Measurements from ENCODE around the gene ITGAD. TPM values are rescaled to one million over a fixed set of nuclear protein-coding genes. Genes with fewer than 3 reads are reported as not detected.

ITGAD gene
- total RNA-seq, 1 experiment from 2014 or later: not detected

GRCh38 chr16:31388535-31388934 is 4.6 kb upstream of the ITGAD start:
- H3K27me3 Mint-ChIP-seq (ENCODE audit: low read depth): no peaks in the 10 kb centered on the region; the same call in 1 of the 2 replicates
- H3K27ac Mint-ChIP-seq: no peak overlapping the region
- POLR2A ChIA-PET: no interaction called here
- DNase-seq (ENCODE audit: low spot score) (no peak), ATAC-seq (no peak)
- CTCF ChIA-PET: interaction anchor here (1.2 kb wide), 1 partner anchor 63 kb away, joined by 3 read pairs; no protein-coding TSS in a partner anchor
- peaks cover 9% of the 10 kb centered on the region for H3K9me3 Mint-ChIP-seq
- H3K4me3 Mint-ChIP-seq: no peak overlapping the region
- no peak for TF ChIP-seq ZBTB43 (CRISPR knock-in tag; IDR thresholded peaks at IDR 0.05)
- TF ChIP-seq GABPB1 (CRISPR knock-in tag; IDR thresholded peaks at IDR 0.05): no peak
- TF ChIP-seq ZSCAN18 (CRISPR knock-in tag; IDR thresholded peaks at IDR 0.05): no peak
- TF ChIP-seq ZNF281 (CRISPR knock-in tag; IDR thresholded peaks at IDR 0.05): no peak
- TF ChIP-seq ZBTB21 (CRISPR knock-in tag; IDR thresholded peaks at IDR 0.05; ENCODE audit: borderline replicate concordance): no peak
- TF ChIP-seq NR1H2 (CRISPR knock-in tag; IDR thresholded peaks at IDR 0.05): no peak
- no peak for TF ChIP-seq MAX (CRISPR knock-in tag; IDR thresholded peaks at IDR 0.05)
- TF ChIP-seq MXD4 (CRISPR knock-in tag; IDR thresholded peaks at IDR 0.05; ENCODE audit: borderline replicate concordance): no peak
- TF ChIP-seq ZNF671 (CRISPR knock-in tag; IDR thresholded peaks at IDR 0.05): no peak
- TF ChIP-seq ZNF219 (CRISPR knock-in tag; IDR thresholded peaks at IDR 0.05; ENCODE audit: borderline replicate concordance): no peak
- no peak for TF ChIP-seq ZNF396 (CRISPR knock-in tag; IDR thresholded peaks at IDR 0.05; ENCODE audit: borderline replicate concordance)
- no peak for TF ChIP-seq NFATC4 (CRISPR knock-in tag; IDR thresholded peaks at IDR 0.05)
- no peak for TF ChIP-seq AFF4 (CRISPR knock-in tag; IDR thresholded peaks at IDR 0.05; ENCODE audit: borderline replicate concordance)
- TF ChIP-seq IRF1 (CRISPR knock-in tag; IDR thresholded peaks at IDR 0.05): no peak
- no peaks in the 10 kb centered on the region for H3K36me3 Mint-ChIP-seq
- peaks cover 6% of the 10 kb centered on the region; the same call in 1 of the 2 replicates for H3K4me1 Mint-ChIP-seq

GRCh38 chr16:31390504-31391041 is 2.6 kb upstream of the ITGAD start:
- no peaks in the 10 kb centered on the region for H3K36me3 Mint-ChIP-seq
- no peak for TF ChIP-seq ZMAT4 (CRISPR knock-in tag; IDR thresholded peaks at IDR 0.05)
- TF ChIP-seq RELA (CRISPR knock-in tag; IDR thresholded peaks at IDR 0.05; ENCODE audit: borderline replicate concordance): no peak
- TF ChIP-seq ZNF138 (CRISPR knock-in tag; conservative IDR thresholded peaks at IDR 0.05): no peak
- no peak for TF ChIP-seq NFATC4 (CRISPR knock-in tag; IDR thresholded peaks at IDR 0.05)
- no peak for TF ChIP-seq ZNF281 (CRISPR knock-in tag; IDR thresholded peaks at IDR 0.05)
- no peak for TF ChIP-seq EMX1 (CRISPR knock-in tag; IDR thresholded peaks at IDR 0.05)
- no peak for TF ChIP-seq E2F1 (CRISPR knock-in tag; IDR thresholded peaks at IDR 0.05)

More at GRCh38 chr16:31390504-31391041, 2.6 kb upstream of the ITGAD start:
- ChIA-PET CTCF (interaction anchor here (1.0 to 1.3 kb wide), 2 partner anchors 8 to 52 kb away, joined by 3 to 5 read pairs; partner anchors contain the start of gene ZNF843), POLR2A (no interaction called here)
- Mint-ChIP-seq H3K4me3 (no peak overlapping the region), H3K9me3 (peaks cover 9% of the 10 kb centered on the region), H3K27ac (no peak overlapping the region), H3K27me3 (ENCODE audit: low read depth) (no peaks in the 10 kb centered on the region; the same call in 1 of the 2 replicates), H3K4me1 (peaks cover 6% of the 10 kb centered on the region; the same call in 1 of the 2 replicates)
- no peak for DNase-seq (ENCODE audit: low spot score)
- no peak for ATAC-seq
